Measurements from ENCODE around the gene GMPPB.

GMPPB gene

GRCh38 chr3:49727924-49728361, 4.2 kb upstream of the GMPPB start:
- DNase-seq, result no peak

- DNase-seq, result no peak
Observed at GRCh38 chr3:49727154-49727923, 3.6 kb upstream of the GMPPB start.

- no peak for DNase-seq
Observed at GRCh38 chr3:49725906-49726681, 2.3 kb upstream of the GMPPB start.

- DNase-seq, result no peak
Observed at GRCh38 chr3:49724586-49724985, 835 bp upstream of the GMPPB start.

- DNase-seq, result peak; percentile 62
Observed at GRCh38 chr3:49723296-49723627, 489 bp downstream of the GMPPB start.

GRCh38 chr3:49722896-49723295, 855 bp downstream of the GMPPB start:
- no peak for DNase-seq

- DNase-seq, result no peak
Observed at GRCh38 chr3:49721896-49722781, 1.6 kb downstream of the GMPPB start.

GRCh38 chr3:49721596-49721895, 2.2 kb downstream of the GMPPB start:
- DNase-seq, result no peak

GRCh38 chr3:49720855-49721595, 2.7 kb downstream of the GMPPB start:
- DNase-seq, result no peak

GRCh38 chr3:49719214-49719884, 4.4 kb downstream of the GMPPB start, which contains the start of gene AMIGO3:
TSS of gene AMIGO3 (minus strand) at chr3:49719684. CDS start at chr3:49719465, 219 bp downstream.
- DNase-seq, result peak; percentile 96

GRCh38 chr3:49718858-49719213, 4.9 kb downstream of the GMPPB start:
- DNase-seq, result peak; percentile 27

- DNase-seq, result no peak
Observed at GRCh38 chr3:49717959-49718857, 5.5 kb downstream of the GMPPB start.

GRCh38 chr3:49717211-49717958, 6.4 kb downstream of the GMPPB start:
- no peak for DNase-seq

- no peak for DNase-seq
Observed at GRCh38 chr3:49716691-49717210, 7.0 kb downstream of the GMPPB start.

- no peak for DNase-seq
Observed at GRCh38 chr3:49716169-49716568, 7.6 kb downstream of the GMPPB start.

GRCh38 chr3:49715611-49716121, 8.1 kb downstream of the GMPPB start:
- DNase-seq, result no peak

- no peak for DNase-seq
Observed at GRCh38 chr3:49714728-49715550, 8.8 kb downstream of the GMPPB start.

- no peak for DNase-seq
Observed at GRCh38 chr3:49713336-49714105, 10.2 kb downstream of the GMPPB start.
